Right lobe of liver (tissue), 6 donors: ENCODE data around the gene PANK2. TPM values are rescaled to one million over a fixed set of nuclear protein-coding genes. Genes with fewer than 3 reads are reported as not detected.

ENCODE experiments used
- ATAC-seq, 4 donors: fragments of 200-7000 bp; cut with Tn5 transposase; one replicate each; pipeline ENCODE4 v1.9.1; 2020; ENCODE audit warnings: mild to moderate bottlenecking in 4 of 4, moderate library complexity in 4 of 4
- DNase-seq, 3 donors: peaks; one replicate each; pipeline ENCODE4 v3.0.0-alpha.2; 2020
- H3K27ac ChIP-seq, 3 donors: fragments of 200-600 bp; one replicate each; pipeline ENCODE4 v1.8.0; 2022
- H3K27me3 ChIP-seq, 2 donors: fragments of 200-600 bp; one replicate each; pipeline ENCODE4 v1.8.0; 2022
- H3K36me3 ChIP-seq, 4 donors: fragments of 200-600 bp; sonication (generic) in 1 of 4; one replicate each; pipeline versions ENCODE4 v1.5.1 to v1.8.0; 2017 to 2022; ENCODE audit warnings: control low read depth in 1 of 4
- H3K4me1 ChIP-seq, 4 donors: fragments of 200-600 bp; sonication (generic) in 1 of 4; one replicate each; pipeline versions ENCODE4 v1.5.1 to v1.8.0; 2017 to 2022; ENCODE audit warnings: control low read depth in 1 of 4
- H3K4me3 ChIP-seq, 3 donors: fragments of 200-600 bp; one replicate each; pipeline ENCODE4 v1.8.0; 2022
- H3K9me3 ChIP-seq, 4 donors: fragments of 200-600 bp; sonication (generic) in 1 of 4; one replicate each; pipeline versions ENCODE4 v1.5.1 to v1.8.0; 2017 to 2022; ENCODE audit warnings: control low read depth in 1 of 4
- POLR2A ChIP-seq: fragments of 450-650 bp; IDR thresholded peaks from one replicate; pipeline ENCODE4 v1.6.1; 2017; ENCODE audit warnings: antibody characterized with exemption, mild to moderate bottlenecking
- WGBS: methylation state at CpG from one replicate; pipeline ENCODE4 v1.1.6; 2018; ENCODE audit warnings: low coverage, low lambda C conversion rate; ENCODE audit not compliant: insufficient coverage; ENCODE audit errors: missing lambda C conversion rate; 5-methylcytosine and 5-hydroxymethylcytosine counted together
- intact Hi-C, 2 donors: fragments of 100-400 bp; cut with DNase I; formaldehyde crosslinking; loops; one replicate each; pipeline versions ENCODE4 v1.11.2 to v1.14.1; 2022
- total RNA-seq, 6 experiments: library from RNA; depleted of rRNA in 2 of 6; stranded (reverse); fragments of >200 nt in 2 of 6; fragmentation: NEBNext Ultra II Directional in 3 of 6; extraction: Animal tissue kit (Norgen Biotek cat#: 25700) in 3 of 6; gene quantifications; one replicate each; pipeline versions ENCODE4 v1.1.0 to v1.2.4, GENCODE V29; 2016 to 2023
- TF ChIP-seq, protein P1 (sequence below), 4 donors: fragments of 200-600 bp in 3 of 4; fragments of 450-650 bp in 1 of 4; IDR thresholded peaks; one replicate each; pipeline versions ENCODE4 v1.5.1 to v1.8.0; 2016 to 2022; ENCODE audit warnings: antibody characterized with exemption in 4 of 4, mild to moderate bottlenecking in 2 of 4
- donor health status: DM: no; HTN: yes; CAD: no.
- donor health status: DM: no; HTN: no; CAD: no.
- donor health status: DM: no; HTN: no; CAD: no.
- donor health status: DM: no; HTN: yes; CAD: no.
- donor health status: DM: no; HTN: yes; CAD: no.

The PANK2 gene
- total RNA-seq, 6 experiments from 2014 or later, result 13.0 to 17.8 (median 13.8) TPM

DNA sequence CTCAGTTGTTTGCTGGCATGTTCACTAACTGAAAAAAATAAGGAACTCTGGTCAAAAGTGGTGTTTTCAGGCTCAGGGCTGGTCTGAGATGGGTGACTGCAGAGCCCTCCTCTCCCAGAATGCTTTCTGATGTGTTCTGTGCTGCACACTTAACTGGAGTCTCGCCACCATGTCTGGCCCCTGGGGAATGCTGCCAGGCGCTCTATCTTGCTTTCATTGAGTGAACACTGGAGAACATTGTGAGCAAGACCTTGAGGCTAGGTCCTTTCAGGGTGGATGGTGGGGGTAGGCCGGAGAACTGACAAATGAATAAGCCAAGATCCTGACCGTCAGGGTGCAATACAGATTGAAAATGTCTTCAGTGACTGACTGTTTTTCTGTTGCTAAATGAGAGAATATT lies 19.5 kb downstream of the PANK2 start:
- no peak for ATAC-seq
- intact Hi-C loops, result no loop called here
- no peak for DNase-seq
- Histone ChIP-seq H3K4me3 (no peak overlapping the region), H3K36me3 (peaks cover 4 to 54% (median 26%) of the 10 kb centered on the region in 4 donors), H3K27me3 (no peaks in the 10 kb centered on the region), H3K27ac (no peak overlapping the region), H3K4me1 (peaks cover 0 to 12% (median 5%) of the 10 kb centered on the region in 4 donors), H3K9me3 (no peaks in the 10 kb centered on the region)
- WGBS, result 91% methylated on average over 4 of the region's 4 CpGs
- TF ChIP-seq POLR2A, result no peak
- TF ChIP-seq, protein P1, sequence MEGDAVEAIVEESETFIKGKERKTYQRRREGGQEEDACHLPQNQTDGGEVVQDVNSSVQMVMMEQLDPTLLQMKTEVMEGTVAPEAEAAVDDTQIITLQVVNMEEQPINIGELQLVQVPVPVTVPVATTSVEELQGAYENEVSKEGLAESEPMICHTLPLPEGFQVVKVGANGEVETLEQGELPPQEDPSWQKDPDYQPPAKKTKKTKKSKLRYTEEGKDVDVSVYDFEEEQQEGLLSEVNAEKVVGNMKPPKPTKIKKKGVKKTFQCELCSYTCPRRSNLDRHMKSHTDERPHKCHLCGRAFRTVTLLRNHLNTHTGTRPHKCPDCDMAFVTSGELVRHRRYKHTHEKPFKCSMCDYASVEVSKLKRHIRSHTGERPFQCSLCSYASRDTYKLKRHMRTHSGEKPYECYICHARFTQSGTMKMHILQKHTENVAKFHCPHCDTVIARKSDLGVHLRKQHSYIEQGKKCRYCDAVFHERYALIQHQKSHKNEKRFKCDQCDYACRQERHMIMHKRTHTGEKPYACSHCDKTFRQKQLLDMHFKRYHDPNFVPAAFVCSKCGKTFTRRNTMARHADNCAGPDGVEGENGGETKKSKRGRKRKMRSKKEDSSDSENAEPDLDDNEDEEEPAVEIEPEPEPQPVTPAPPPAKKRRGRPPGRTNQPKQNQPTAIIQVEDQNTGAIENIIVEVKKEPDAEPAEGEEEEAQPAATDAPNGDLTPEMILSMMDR (IDR thresholded peaks at IDR 0.05), result no peak

DNA sequence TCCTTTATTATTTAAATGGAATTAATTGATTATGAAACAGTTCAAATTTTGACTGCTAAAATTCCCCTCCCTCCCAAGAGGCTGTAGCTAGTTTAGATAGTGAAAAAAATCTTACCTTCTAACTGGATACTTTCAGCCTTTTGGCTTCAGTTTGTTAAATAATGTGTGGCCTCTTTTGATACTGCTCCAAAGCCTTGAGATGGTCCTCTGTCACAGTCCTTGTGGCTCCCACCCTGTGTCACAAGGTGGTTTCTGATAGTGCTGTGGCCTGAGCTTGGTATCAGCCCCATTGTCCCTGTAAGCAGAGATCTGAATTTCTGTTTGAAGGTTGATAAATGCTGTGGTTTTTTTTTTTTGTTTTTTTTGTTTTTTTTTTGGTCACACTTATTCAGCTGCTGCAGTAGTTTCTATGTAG lies 20.8 kb downstream of the PANK2 start:
- TF ChIP-seq, protein P1 (IDR thresholded peaks at IDR 0.05), result no peak
- TF ChIP-seq POLR2A, result no peak
- Histone ChIP-seq H3K4me1 (peaks cover 0 to 1% (median 0%) of the 10 kb centered on the region in 4 donors), H3K27me3 (no peaks in the 10 kb centered on the region), H3K27ac (no peak overlapping the region), H3K36me3 (peaks cover 4 to 66% (median 26%) of the 10 kb centered on the region in 4 donors), H3K4me3 (no peak overlapping the region), H3K9me3 (no peaks in the 10 kb centered on the region)
- DNase-seq (no peak), ATAC-seq (no peak)
- intact Hi-C loops, result no loop called here

DNA sequence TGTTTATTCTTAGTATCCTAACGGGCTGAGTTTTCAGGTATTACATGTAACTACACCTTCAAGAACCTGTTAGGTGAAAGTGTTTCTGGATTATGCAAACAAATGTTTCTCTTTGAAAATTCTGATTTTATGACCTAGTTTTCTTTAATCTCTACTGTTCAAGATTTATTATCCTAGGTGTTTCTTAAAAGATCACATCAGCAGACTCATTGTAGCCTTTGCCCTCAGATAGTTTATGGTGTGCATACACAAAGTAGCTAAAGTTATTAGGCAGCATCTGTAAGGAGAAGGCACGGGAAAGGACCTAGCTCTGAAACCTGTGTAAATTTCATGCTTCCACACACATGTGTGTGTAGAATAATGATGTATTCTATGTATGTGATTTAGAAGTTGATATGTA lies 21.7 kb downstream of the PANK2 start:
- Histone ChIP-seq H3K36me3 (peaks cover 4 to 73% (median 27%) of the 10 kb centered on the region in 4 donors), H3K4me1 (no peaks in the 10 kb centered on the region), H3K27ac (no peak overlapping the region), H3K4me3 (no peak overlapping the region), H3K9me3 (no peaks in the 10 kb centered on the region), H3K27me3 (no peaks in the 10 kb centered on the region)
- 80% methylated on average over 2 of the region's 2 CpGs for WGBS
- DNase-seq (no peak), ATAC-seq (no peak)
- intact Hi-C loops, result no loop called here
- no peak for TF ChIP-seq POLR2A
- TF ChIP-seq, protein P1 (IDR thresholded peaks at IDR 0.05), result no peak

DNA sequence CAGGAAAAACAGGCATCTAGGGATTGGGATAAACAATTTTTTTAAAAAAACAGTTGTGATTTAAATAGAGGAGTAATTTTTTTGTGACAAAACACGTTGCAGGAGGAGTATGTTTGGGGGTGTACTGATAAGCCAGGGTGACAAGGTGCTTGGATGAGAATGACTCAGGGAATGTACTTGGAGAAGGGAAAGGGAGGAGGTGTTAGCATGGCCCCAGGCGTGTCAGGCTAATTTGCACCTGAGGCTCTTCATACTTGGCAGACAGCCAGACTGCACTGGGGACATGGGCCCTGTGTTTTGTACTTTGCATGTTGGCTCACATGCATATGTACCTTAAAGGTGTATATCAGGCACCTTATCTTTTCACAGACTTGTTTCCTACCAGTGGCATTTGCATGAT lies 22.8 kb downstream of the PANK2 start:
- Histone ChIP-seq H3K27ac (no peak overlapping the region), H3K9me3 (no peaks in the 10 kb centered on the region), H3K4me1 (no peaks in the 10 kb centered on the region), H3K27me3 (no peaks in the 10 kb centered on the region), H3K36me3 (peaks cover 4 to 73% (median 27%) of the 10 kb centered on the region in 4 donors), H3K4me3 (no peak overlapping the region)
- DNase-seq (no peak), ATAC-seq (no peak)
- whole genome bisulfite sequencing, result 82% methylated on average over 2 of the region's 2 CpGs
- intact Hi-C loops, result no loop called here
- TF ChIP-seq POLR2A, result no peak
- TF ChIP-seq, protein P1 (IDR thresholded peaks at IDR 0.05), result no peak

DNA sequence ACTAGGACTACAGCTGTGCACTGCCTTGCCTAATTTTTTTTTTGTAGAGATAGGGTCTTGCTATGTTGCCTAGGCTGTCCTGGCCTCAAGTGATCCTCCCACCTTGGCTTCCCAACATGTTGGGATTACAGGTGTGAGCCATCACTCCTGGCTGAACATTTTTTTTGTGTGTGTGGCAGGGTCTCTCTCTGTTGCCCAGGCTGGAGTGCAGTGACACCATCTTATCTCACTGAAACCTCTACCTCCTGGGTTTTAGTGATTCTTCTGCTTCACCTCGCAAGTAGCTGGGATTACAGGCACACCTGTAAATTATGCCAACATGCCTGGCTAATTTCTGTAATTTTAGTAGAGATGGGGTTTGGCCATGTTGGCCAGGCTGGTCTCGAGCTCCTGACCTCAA lies 25.3 kb downstream of the PANK2 start:
- WGBS, result 86% methylated on average over 1 of the region's 2 CpGs
- peaks cover 0 to 77% (median 23%) of the 10 kb centered on the region in 4 donors for H3K36me3 ChIP-seq
- intact Hi-C loops, result no loop called here

More for the DNA sequence above, 25.3 kb downstream of the PANK2 start:
- Histone ChIP-seq H3K4me1 (no peaks in the 10 kb centered on the region), H3K27ac (no peak overlapping the region), H3K27me3 (no peaks in the 10 kb centered on the region), H3K4me3 (no peak overlapping the region), H3K9me3 (no peaks in the 10 kb centered on the region)
- DNase-seq (no peak), ATAC-seq (no peak)
- TF ChIP-seq POLR2A, result no peak
- TF ChIP-seq, protein P1 (IDR thresholded peaks at IDR 0.05), result no peak
